Esophagus squamous epithelium (tissue), 4 donors: ENCODE measurements around the gene USP35.

ENCODE experiments used
- CTCF ChIP-seq, 6 experiments: fragments of 450-650 bp in 4 of 6; fragments of 200-600 bp in 2 of 6; sonication (generic) in 2 of 6; IDR thresholded peaks; one replicate each; pipeline ENCODE4 v1.5.1; 2016 to 2019; ENCODE audit warnings: antibody characterized with exemption in 6 of 6, mild to moderate bottlenecking in 4 of 6, moderate library complexity in 4 of 6
- POLR2A ChIP-seq, 4 donors: fragments of 450-650 bp; IDR thresholded peaks; one replicate each; pipeline ENCODE4 v1.6.1; 2017; ENCODE audit warnings: antibody characterized with exemption in 4 of 4, mild to moderate bottlenecking in 4 of 4, moderate library complexity in 3 of 4

GRCh38 chr11:78214331-78215194, 25.8 kb downstream of the USP35 start:
- TF ChIP-seq POLR2A (IDR thresholded peaks at IDR 0.05): no peak
- no peak for TF ChIP-seq CTCF (IDR thresholded peaks at IDR 0.05)
